ENCODE results near the gene MS4A13.
"Not testable (repeated sequence)": the region's sequence is repeated elsewhere in the genome, so short reads cannot be mapped to it uniquely, and the experiment has no call there.

The MS4A13 gene

GRCh38 chr11:60528934-60529333 is 13.7 kb downstream of the MS4A13 start:
- DNase-seq (ENCODE audit: low read depth, low spot score): no peak
- no peak overlapping the region for H3K27ac ChIP-seq

- H3K27ac ChIP-seq: no peak overlapping the region
- no peak for DNase-seq (ENCODE audit: low read depth, low spot score)
These were observed 15.4 kb downstream of the MS4A13 start for GRCh38 chr11:60530454-60531100.

GRCh38 chr11:60532383-60532782 is 17.2 kb downstream of the MS4A13 start:
- DNase-seq (ENCODE audit: low read depth, low spot score); H3K27ac ChIP-seq: not testable (repeated sequence)

GRCh38 chr11:60538627-60539026 is 23.4 kb downstream of the MS4A13 start:
- not testable (repeated sequence) for DNase-seq (ENCODE audit: low read depth, low spot score); H3K27ac ChIP-seq

GRCh38 chr11:60544077-60544476 is 28.9 kb downstream of the MS4A13 start:
- no peak overlapping the region for H3K27ac ChIP-seq
- DNase-seq (ENCODE audit: low read depth, low spot score): no peak

- H3K27ac ChIP-seq: no peak overlapping the region
- no peak for DNase-seq (ENCODE audit: low read depth, low spot score)
These were observed 46.1 kb downstream of the MS4A13 start for GRCh38 chr11:60561254-60561653.

- no peak overlapping the region for H3K27ac ChIP-seq
- DNase-seq (ENCODE audit: low read depth, low spot score): peak; percentile 10
These were observed 48.5 kb downstream of the MS4A13 start for GRCh38 chr11:60563553-60564235.

GRCh38 chr11:60566776-60567175 is 51.6 kb downstream of the MS4A13 start:
- no peak overlapping the region for H3K27ac ChIP-seq
- DNase-seq (ENCODE audit: low read depth, low spot score): no peak

GRCh38 chr11:60570970-60571369 is 55.8 kb downstream of the MS4A13 start:
- no peak overlapping the region for H3K27ac ChIP-seq
- no peak for DNase-seq (ENCODE audit: low read depth, low spot score)

- DNase-seq (ENCODE audit: low read depth, low spot score): no peak
- H3K27ac ChIP-seq: no peak overlapping the region
These were observed 74.4 kb downstream of the MS4A13 start for GRCh38 chr11:60589611-60590010.
